Measurements from ENCODE around the gene CDCA4.

DNA sequence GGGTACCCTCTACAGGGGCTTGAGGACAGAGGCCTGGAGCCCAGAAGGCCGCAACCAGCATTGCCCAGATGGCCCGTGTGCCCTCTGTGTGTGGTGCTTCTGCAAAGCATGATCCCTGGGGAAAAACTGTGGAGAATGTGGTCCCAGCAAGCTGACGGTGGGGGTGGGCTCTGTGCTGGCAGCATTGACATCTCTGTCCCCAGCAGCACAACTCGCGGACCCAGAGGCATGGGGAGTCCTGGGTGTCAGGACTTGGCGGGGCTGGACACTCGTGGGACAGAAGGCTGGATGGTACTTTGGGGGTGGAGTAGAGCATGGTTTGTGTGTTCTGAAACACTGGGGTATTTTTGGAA lies 31.0 kb downstream of the CDCA4 start:
- TF ChIP-seq, protein P1, sequence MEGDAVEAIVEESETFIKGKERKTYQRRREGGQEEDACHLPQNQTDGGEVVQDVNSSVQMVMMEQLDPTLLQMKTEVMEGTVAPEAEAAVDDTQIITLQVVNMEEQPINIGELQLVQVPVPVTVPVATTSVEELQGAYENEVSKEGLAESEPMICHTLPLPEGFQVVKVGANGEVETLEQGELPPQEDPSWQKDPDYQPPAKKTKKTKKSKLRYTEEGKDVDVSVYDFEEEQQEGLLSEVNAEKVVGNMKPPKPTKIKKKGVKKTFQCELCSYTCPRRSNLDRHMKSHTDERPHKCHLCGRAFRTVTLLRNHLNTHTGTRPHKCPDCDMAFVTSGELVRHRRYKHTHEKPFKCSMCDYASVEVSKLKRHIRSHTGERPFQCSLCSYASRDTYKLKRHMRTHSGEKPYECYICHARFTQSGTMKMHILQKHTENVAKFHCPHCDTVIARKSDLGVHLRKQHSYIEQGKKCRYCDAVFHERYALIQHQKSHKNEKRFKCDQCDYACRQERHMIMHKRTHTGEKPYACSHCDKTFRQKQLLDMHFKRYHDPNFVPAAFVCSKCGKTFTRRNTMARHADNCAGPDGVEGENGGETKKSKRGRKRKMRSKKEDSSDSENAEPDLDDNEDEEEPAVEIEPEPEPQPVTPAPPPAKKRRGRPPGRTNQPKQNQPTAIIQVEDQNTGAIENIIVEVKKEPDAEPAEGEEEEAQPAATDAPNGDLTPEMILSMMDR (IDR thresholded peaks at IDR 0.05; ENCODE audit: low read depth, low read length), result no peak
- no peak for TF ChIP-seq EZH2phosphoT487 (IDR thresholded peaks at IDR 0.05; ENCODE audit: low read depth)

Measured in OCI-LY3 (cell line).